ENCODE data around the gene SPOP.
A peak's percentile ranks its signal among the peaks of the same experiment; 100 is the strongest.
"Not testable (repeated sequence)": the region's sequence is repeated elsewhere in the genome, so short reads cannot be mapped to it uniquely, and the experiment has no call there.

SPOP gene

GRCh38 chr17:49677933-49678847, at the start of gene SPOP:
SPOP (minus strand) TSS chr17:49678097; CDS start chr17:49622810, 55,287 bp downstream.
- peak; percentile 90 for DNase-seq

GRCh38 chr17:49727380-49727779, 49.5 kb upstream of the SPOP start:
- no peak for DNase-seq

- DNase-seq, result no peak
These were observed 47.7 kb upstream of the SPOP start for GRCh38 chr17:49725452-49726130.

- not testable (repeated sequence) for DNase-seq
These were observed 46.7 kb upstream of the SPOP start for GRCh38 chr17:49724552-49724951.

- no peak for DNase-seq
These were observed 45.5 kb upstream of the SPOP start for GRCh38 chr17:49723423-49723822.

GRCh38 chr17:49722066-49722465, 44.2 kb upstream of the SPOP start:
- no peak for DNase-seq

- no peak for DNase-seq
These were observed 39.5 kb upstream of the SPOP start for GRCh38 chr17:49717371-49717861.

GRCh38 chr17:49716668-49717364, 38.9 kb upstream of the SPOP start:
- DNase-seq, result no peak

GRCh38 chr17:49715717-49716279, 37.9 kb upstream of the SPOP start:
- DNase-seq, result no peak

GRCh38 chr17:49715216-49715615, 37.3 kb upstream of the SPOP start:
- DNase-seq, result no peak

GRCh38 chr17:49708515-49709183, 30.8 kb upstream of the SPOP start:
- no peak for DNase-seq

GRCh38 chr17:49707608-49708514, 30.0 kb upstream of the SPOP start, which contains the start of gene SLC35B1:
SLC35B1 (minus strand) TSS chr17:49707964; CDS start chr17:49707833, 131 bp downstream.
- peak; percentile 89 for DNase-seq

GRCh38 chr17:49707246-49707607, 29.3 kb upstream of the SPOP start:
- DNase-seq, result no peak

- no peak for DNase-seq
These were observed 27.4 kb upstream of the SPOP start for GRCh38 chr17:49705254-49705653.

- no peak for DNase-seq
These were observed 25.8 kb upstream of the SPOP start for GRCh38 chr17:49703557-49704277.

- DNase-seq, result no peak
These were observed 23.1 kb upstream of the SPOP start for GRCh38 chr17:49700960-49701359.

- DNase-seq, result no peak
These were observed 22.2 kb upstream of the SPOP start for GRCh38 chr17:49699966-49700575.

GRCh38 chr17:49698005-49698404, 20.1 kb upstream of the SPOP start:
- DNase-seq, result no peak

GRCh38 chr17:49696233-49696761, 18.4 kb upstream of the SPOP start:
- no peak for DNase-seq

All from GOT3 (cell line).